PC-3 (cell line): ENCODE measurements around the gene ZBTB48. TPM values are rescaled to one million over a fixed set of nuclear protein-coding genes. Genes with fewer than 3 reads are reported as not detected.

Experiments used
- ATAC-seq: fragments of 200-7000 bp; cut with Tn5 transposase; 2 replicates; pipeline ENCODE4 v1.9.1; 2020; ENCODE audit warnings: mild to moderate bottlenecking, moderate library complexity
- BruUV-seq: library from RNA; stranded (reverse); fragments of 400-500 nt; replicated peaks from 2 replicates; lab custom pipeline; 2021; lab: Mats Ljungman, UMichigan
- CTCF ChIA-PET: fragments of 300-600 bp; sonication (Branson Sonifier 250); formaldehyde crosslinking; loops from one replicate; lab custom pipeline; 2022; ENCODE audit warnings: antibody characterized with exemption; lab: Charles Lee
- POLR2A ChIA-PET: fragments of 300-600 bp; sonication (Branson Sonifier 250); formaldehyde crosslinking; loops from one replicate; lab custom pipeline; 2022; ENCODE audit warnings: antibody characterized with exemption; ENCODE audit not compliant: unreplicated experiment; lab: Charles Lee
- DNase-seq: peaks from one replicate; pipeline ENCODE4 v3.0.0-alpha.2; 2015
- H2AFZ ChIP-seq: fragments of 300-600 bp; sonication (generic); 2 replicates; pipeline ENCODE4 v1.6.0; 2016; ENCODE audit warnings: antibody characterized with exemption, low read length
- H3F3A ChIP-seq: fragments of 300-600 bp; sonication (generic); one replicate; pipeline ENCODE4 v1.6.0; 2017; ENCODE audit warnings: antibody characterized with exemption, low read length, control low read depth, mild to moderate bottlenecking; ENCODE audit not compliant: unreplicated experiment
- H3K27ac ChIP-seq: fragments of 300-600 bp; sonication (generic); 2 replicates; pipeline ENCODE4 v1.5.1; 2016; ENCODE audit warnings: mild to moderate bottlenecking, low read length
- H3K27me3 ChIP-seq: fragments of 300-600 bp; sonication (generic); 2 replicates; pipeline ENCODE4 v1.6.1; 2016; ENCODE audit warnings: low read length, mixed read lengths
- H3K36me3 ChIP-seq: fragments of 300-600 bp; sonication (generic); 2 replicates; pipeline ENCODE4 v1.6.1; 2016; ENCODE audit warnings: low read depth, mixed run types, low read length, mixed read lengths
- H3K4me1 ChIP-seq: fragments of 300-600 bp; sonication (generic); 2 replicates; pipeline ENCODE4 v1.5.1; 2016; ENCODE audit warnings: low read length; ENCODE audit not compliant: insufficient read depth
- H3K4me2 ChIP-seq: fragments of 300-600 bp; sonication (generic); 2 replicates; pipeline ENCODE4 v1.6.0; 2016; ENCODE audit warnings: low read length
- H3K4me3 ChIP-seq: fragments of 300-600 bp; sonication (generic); 2 replicates; pipeline ENCODE4 v1.5.1; 2016; ENCODE audit warnings: mild to moderate bottlenecking, low read length, mixed read lengths
- H3K79me2 ChIP-seq: fragments of 300-600 bp; sonication (generic); 2 replicates; pipeline ENCODE4 v1.6.1; 2017; ENCODE audit warnings: low read length, mixed read lengths
- H3K9ac ChIP-seq: fragments of 300-600 bp; sonication (generic); 2 replicates; pipeline ENCODE4 v1.6.0; 2016; ENCODE audit warnings: mild to moderate bottlenecking, low read length
- H3K9me2 ChIP-seq: fragments of 300-600 bp; sonication (generic); replicated peaks from 2 replicates; pipeline ENCODE4 v1.6.1; 2016; ENCODE audit warnings: mixed run types, low read length, mixed read lengths
- H3K9me3 ChIP-seq: fragments of 300-600 bp; sonication (generic); 2 replicates; pipeline ENCODE4 v1.6.1; 2016; ENCODE audit warnings: low read length, mixed read lengths
- H4K20me1 ChIP-seq: fragments of 300-600 bp; sonication (generic); 2 replicates; pipeline ENCODE4 v1.6.1; 2016; ENCODE audit warnings: low read length, mixed read lengths
- EZH2 ChIP-seq: fragments of 300-600 bp; sonication (generic); IDR thresholded peaks from one replicate; pipeline ENCODE4 v1.6.1; 2017; ENCODE audit warnings: antibody characterized with exemption, mild to moderate bottlenecking, low read length; ENCODE audit not compliant: unreplicated experiment
- EZH2phosphoT487 ChIP-seq: fragments of 300-600 bp; sonication (generic); IDR thresholded peaks from 2 replicates; pipeline ENCODE4 v1.6.1; 2018; ENCODE audit warnings: mild to moderate bottlenecking, antibody characterized with exemption, low read length, borderline replicate concordance
- intact Hi-C: fragments of 100-400 bp; cut with micrococcal nuclease; formaldehyde crosslinking; loops from 2 replicates; pipeline ENCODE4 v1.9.0; 2023
- total RNA-seq: library from RNA; depleted of rRNA; stranded (reverse); fragments of >200 nt; gene quantifications from 2 replicates; pipeline ENCODE4 v1.2.3, GENCODE V29; 2014
- TF ChIP-seq, protein P1 (sequence below): fragments of 300-600 bp; sonication (generic); conservative IDR thresholded peaks from 2 replicates; pipeline ENCODE4 v1.5.1; 2017; ENCODE audit warnings: antibody characterized with exemption, low read depth, mild to moderate bottlenecking, low read length

The ZBTB48 gene
- total RNA-seq, 1 experiment from 2014 or later, result 47.2 TPM

DNA sequence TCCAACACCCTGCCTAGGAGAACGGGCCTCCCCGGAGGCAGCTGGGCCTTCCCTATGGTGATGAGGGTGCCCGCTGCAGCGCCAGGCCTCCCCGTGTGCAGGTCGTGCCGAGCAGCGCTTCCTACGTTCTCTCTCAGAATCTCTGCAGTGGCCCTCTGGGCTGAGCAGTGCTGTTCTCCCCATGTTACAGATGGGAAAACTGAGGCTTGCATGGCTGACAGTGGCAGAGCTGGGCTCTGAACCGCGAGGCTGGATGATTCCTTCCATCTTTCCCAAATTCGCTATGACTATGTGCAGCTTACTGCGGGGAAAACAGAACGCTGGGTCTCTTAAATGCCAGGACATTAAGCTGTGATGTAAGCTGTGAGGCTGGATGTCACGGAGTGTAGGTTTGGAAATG is 14.0 kb downstream of the ZBTB48 start:
- peaks cover 46% of the 10 kb centered on the region for H3K79me2 ChIP-seq
- H3K9ac ChIP-seq, result no peak overlapping the region
- H3K9me3 ChIP-seq, result no peaks in the 10 kb centered on the region
- H4K20me1 ChIP-seq, result peaks cover 64% of the 10 kb centered on the region
- H3K36me3 ChIP-seq, result peaks cover 76% of the 10 kb centered on the region
- DNase-seq (no peak), ATAC-seq (no peak)
- H3K27ac ChIP-seq, result no peak overlapping the region
- intact Hi-C loops, result no loop called here
- peaks cover 1% of the 10 kb centered on the region for H3K4me1 ChIP-seq
- POLR2A ChIA-PET, result no interaction called here
- H3K9me2 ChIP-seq, result no peaks in the 10 kb centered on the region
- H2AFZ ChIP-seq, result no peak overlapping the region
- CTCF ChIA-PET, result no interaction called here
- no peak overlapping the region for H3K4me2 ChIP-seq
- no TSS peak for BruUV-seq
- TF ChIP-seq EZH2phosphoT487 (no peak), EZH2 (no peak)
- TF ChIP-seq, protein P1, sequence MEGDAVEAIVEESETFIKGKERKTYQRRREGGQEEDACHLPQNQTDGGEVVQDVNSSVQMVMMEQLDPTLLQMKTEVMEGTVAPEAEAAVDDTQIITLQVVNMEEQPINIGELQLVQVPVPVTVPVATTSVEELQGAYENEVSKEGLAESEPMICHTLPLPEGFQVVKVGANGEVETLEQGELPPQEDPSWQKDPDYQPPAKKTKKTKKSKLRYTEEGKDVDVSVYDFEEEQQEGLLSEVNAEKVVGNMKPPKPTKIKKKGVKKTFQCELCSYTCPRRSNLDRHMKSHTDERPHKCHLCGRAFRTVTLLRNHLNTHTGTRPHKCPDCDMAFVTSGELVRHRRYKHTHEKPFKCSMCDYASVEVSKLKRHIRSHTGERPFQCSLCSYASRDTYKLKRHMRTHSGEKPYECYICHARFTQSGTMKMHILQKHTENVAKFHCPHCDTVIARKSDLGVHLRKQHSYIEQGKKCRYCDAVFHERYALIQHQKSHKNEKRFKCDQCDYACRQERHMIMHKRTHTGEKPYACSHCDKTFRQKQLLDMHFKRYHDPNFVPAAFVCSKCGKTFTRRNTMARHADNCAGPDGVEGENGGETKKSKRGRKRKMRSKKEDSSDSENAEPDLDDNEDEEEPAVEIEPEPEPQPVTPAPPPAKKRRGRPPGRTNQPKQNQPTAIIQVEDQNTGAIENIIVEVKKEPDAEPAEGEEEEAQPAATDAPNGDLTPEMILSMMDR, result no peak
- H3F3A ChIP-seq, result no peaks in the 10 kb centered on the region
- no peak overlapping the region for H3K4me3 ChIP-seq
- H3K27me3 ChIP-seq, result no peaks in the 10 kb centered on the region

- BruUV-seq, result no TSS peak
- Histone ChIP-seq H3K79me2 (peaks cover 59% of the 10 kb centered on the region), H3K9ac (no peak overlapping the region), H3K9me2 (no peaks in the 10 kb centered on the region), H3K4me3 (no peak overlapping the region), H3K27me3 (no peaks in the 10 kb centered on the region), H3K27ac (no peak overlapping the region), H3K4me2 (no peak overlapping the region), H3K9me3 (no peaks in the 10 kb centered on the region), H3K4me1 (peaks cover 12% of the 10 kb centered on the region), H3K36me3 (peaks cover 67% of the 10 kb centered on the region), H4K20me1 (peaks cover 76% of the 10 kb centered on the region), H3F3A (no peaks in the 10 kb centered on the region), H2AFZ (no peak overlapping the region)
- ChIA-PET POLR2A (no interaction called here), CTCF (no interaction called here)
- TF ChIP-seq, protein P1, result no peak
- TF ChIP-seq EZH2phosphoT487 (no peak), EZH2 (no peak)
- no peak for ATAC-seq
- no peak for DNase-seq
- intact Hi-C loops, result no loop called here
Measured at GRCh38 chr1:6594977-6595740, 15.4 kb downstream of the ZBTB48 start.

GRCh38 chr1:6596351-6596750 is 16.6 kb downstream of the ZBTB48 start:
- ATAC-seq (no peak), DNase-seq (no peak)
- Histone ChIP-seq H3K4me3 (no peak overlapping the region), H4K20me1 (peaks cover 73% of the 10 kb centered on the region), H2AFZ (no peak overlapping the region), H3K27me3 (no peaks in the 10 kb centered on the region), H3F3A (no peaks in the 10 kb centered on the region), H3K9me3 (no peaks in the 10 kb centered on the region), H3K27ac (no peak overlapping the region), H3K79me2 (peaks cover 71% of the 10 kb centered on the region), H3K9ac (no peak overlapping the region), H3K36me3 (peaks cover 64% of the 10 kb centered on the region), H3K4me2 (no peak overlapping the region), H3K9me2 (no peaks in the 10 kb centered on the region), H3K4me1 (peaks cover 16% of the 10 kb centered on the region)
- intact Hi-C loops, result no loop called here
- BruUV-seq, result no TSS peak
- CTCF ChIA-PET, result no interaction called here
- TF ChIP-seq, protein P1, result no peak
- no peak for TF ChIP-seq EZH2
- POLR2A ChIA-PET, result no interaction called here
